Measurements from ENCODE around the gene ATG9A.
"Not testable (repeated sequence)": the region's sequence is repeated elsewhere in the genome, so short reads cannot be mapped to it uniquely, and the experiment has no call there.

Gene ATG9A

DNA sequence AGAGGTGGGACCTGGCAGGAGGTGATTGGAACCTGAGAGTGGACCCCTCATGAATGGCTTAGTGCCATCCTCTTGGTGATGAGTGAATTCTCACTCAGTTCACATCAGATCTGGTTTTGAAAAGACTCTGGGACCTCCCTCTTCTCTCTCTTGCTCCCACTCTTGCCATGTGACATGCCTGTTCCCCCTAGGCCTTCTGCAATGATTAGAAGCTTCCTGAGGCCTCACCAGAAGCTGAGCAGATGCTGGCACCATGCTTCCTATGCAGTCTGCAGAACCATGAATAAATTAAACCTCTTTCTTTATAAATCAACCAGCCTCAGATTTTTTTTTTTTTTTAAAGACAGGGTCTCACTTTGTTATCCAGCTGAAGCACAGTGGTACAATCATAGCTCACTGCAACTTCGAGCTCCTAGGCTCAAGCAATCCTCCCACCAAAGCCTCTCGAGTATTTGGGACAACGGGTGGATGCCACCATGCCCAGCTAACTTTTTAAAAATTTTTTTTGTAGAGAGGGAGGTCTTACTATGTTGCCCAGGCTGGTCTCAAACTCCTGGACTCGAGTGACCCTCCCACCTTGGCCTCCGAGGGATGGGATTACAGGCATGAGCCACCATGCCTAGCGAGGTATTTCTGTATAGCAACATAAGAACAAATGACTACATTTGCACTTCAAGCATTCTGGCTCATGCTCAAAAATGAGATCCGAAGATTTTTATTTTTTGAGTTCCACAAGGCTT lies 24.8 kb downstream of the ATG9A start:
- DNase-seq = no peak

DNA sequence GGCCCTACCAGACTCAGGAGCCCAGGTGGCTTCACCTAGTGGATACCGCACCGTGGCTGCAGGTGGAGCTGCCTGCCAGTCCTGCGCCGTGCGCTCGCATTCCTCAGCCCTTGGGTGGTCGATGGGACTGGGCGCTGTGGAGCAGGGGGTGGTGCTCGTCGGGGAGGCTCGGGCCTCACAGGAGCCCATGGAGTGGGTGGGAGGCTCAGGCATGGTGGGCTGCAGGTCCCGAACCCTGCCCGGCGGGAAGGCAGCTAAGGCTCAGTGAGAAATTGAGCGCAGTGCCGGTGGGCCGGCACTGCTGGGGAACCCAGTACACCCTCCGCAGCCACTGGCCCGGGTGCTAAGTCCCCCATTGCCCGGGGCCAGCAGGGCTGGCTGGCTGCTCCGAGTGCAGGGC lies 28.1 kb downstream of the ATG9A start:
- not testable (repeated sequence) for DNase-seq

DNA sequence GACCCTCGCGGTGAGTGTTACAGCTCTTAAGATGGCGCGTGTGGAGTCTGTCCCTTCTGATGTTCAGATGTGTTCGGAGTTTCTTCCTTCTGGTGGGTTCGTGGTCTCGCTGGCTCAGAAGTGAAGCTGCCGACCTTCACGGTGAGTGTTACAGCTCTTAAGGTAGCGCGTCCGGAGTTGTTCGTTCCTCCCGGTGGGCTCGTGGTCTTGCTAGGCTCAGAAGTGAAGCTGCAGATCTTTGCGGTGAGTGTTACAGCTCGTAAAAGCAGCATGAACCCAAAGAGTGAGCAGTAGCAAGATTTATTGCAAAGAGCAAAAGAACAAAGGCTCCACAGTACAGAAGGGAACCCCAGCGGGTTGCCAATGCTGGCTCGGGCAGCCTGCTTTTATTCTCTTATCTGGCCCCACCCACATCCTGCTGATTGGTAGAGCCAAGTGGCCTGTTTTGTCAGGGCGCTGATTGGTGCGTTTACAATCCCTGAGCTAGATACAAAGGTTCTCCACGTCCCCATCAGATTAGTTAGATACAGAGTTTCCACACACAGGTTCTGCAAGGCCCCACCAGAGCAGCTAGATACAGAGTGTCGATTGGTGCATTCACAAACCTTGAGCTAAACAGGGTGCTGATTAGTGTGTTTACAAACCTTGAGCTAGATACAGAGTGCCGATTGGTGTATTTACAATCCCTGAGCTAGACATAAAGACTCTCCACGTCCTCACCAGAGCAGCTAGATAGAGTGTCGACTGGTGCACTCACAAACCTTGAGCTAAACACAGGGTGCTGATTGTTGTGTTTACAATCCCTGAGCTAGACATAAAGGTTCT lies 28.7 kb downstream of the ATG9A start:
- DNase-seq = not testable (repeated sequence)

DNA sequence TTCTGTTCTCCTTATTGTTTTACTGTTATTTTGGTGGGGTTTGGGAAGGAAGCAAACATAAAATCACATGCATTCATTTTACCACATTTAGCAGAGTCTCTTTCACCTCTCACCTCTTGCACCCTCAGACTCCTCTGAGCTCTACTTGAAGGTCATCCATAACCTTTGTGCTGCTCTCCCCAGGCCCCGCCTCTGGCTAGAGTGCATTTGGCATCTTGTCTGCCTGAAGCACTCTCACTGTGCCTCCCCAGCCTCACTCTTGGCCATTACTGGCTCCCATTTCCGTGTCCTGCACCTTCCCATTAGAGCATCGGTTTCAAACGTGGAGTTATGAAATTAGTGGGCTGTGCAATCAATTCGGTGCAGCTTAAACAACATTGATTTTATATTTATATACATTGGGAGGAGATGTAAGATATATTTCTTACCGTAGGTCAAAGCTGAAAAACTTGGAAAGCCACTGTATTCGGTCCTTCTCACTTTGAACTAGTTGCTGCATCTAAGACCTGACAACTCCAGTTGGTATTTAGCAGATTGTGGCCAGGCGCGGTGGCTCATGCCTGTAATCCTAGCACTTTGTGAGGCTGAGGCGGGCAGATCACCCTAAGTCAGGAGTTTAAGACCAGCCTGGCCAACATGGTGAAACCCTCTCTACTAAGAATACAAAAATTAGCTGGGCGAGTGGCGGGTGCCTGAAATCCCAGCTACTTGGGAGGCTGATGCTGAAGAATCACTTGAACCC lies 29.8 kb downstream of the ATG9A start:
- no peak for DNase-seq

DNA sequence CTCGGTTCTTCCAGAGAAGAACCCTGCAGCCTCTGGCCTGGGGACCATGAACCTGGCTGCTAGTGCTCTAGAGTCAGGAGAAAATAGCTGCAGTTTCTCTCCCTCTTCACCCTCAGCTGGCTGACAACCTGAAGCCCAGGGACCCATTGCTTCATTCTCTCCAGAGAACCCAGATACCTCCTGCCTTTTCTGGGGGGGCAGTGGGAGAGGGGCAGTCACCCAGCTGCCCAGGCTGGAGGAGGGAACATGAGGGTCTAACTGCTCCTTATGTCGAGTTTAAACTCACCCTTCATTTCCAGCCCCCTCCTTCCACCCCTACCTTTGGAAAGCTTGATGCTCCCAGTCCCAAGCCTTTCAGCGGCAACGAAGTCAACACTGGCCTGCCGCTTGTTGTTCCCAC lies 30.5 kb downstream of the ATG9A start:
- DNase-seq = no peak

DNA sequence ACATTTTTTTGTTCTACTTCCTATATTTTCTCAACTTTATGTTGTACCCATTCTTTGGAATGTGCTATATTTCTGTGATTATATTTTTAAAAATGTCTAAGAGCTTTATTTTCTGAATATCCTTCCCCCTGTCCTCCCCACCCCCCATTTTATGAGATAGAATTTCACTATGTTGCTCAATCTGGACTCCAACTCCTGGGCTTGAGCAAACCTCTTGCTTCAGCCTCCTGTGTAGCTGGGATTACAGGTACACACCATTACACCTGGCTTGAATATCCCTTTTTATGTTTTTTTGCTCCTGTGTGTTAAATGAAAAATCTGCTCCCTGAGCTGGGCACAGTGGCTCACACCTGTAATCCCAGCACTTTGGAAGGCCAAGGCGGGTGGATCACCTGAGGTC lies 32.0 kb downstream of the ATG9A start:
- DNase-seq = no peak

DNA sequence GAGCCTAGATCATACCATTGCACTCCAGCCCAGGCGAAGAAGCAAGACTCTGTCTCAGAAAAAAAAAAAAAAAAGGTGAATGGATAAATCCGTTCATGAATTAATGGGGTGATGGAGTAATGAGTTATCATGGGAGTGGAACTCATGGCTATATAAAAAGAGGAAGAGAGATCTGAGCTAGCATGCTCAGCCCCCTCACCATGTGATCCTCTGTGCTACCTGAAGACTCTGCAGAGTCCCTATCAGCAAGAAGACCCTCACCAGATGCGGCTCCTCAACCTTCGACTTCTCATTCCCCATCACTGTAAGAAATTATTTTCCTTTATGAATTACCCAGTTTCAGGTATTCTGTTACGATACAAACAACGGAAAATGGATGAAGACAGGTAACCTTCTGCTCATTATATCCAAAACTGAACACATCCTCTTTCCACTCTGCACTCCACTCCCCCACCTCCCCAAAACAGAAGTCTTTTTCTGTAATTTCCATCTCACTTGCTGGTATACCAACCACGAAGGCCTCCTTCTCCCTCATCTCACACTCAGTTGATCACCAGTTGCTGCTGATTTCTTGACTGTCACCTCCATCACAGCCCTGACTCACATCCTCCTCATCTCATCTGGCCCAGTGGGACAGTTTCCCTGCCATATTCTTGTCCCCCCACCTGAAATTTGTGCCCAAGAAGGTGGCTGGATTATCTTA lies 42.5 kb downstream of the ATG9A start:
- DNase-seq = no peak

DNA sequence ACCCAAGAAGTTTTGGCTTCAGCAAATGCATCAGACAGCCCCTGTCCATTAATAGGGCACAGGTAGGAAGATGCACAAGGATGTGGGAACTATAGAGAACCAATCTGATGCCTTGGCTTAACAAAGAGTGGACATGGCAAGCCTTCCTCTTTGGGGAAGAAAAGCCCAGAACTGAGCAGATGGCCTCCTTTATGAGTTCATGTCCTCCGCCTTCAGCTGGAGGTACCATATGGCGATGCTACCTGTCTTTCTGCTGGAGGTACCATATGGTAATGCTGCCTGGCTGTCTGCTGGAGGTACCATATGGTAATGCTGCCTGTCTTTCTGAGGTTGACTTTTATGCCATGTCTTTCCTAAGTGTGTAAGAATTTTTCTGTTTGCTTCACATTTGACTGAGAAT lies 45.3 kb downstream of the ATG9A start:
- no peak for DNase-seq

DNA sequence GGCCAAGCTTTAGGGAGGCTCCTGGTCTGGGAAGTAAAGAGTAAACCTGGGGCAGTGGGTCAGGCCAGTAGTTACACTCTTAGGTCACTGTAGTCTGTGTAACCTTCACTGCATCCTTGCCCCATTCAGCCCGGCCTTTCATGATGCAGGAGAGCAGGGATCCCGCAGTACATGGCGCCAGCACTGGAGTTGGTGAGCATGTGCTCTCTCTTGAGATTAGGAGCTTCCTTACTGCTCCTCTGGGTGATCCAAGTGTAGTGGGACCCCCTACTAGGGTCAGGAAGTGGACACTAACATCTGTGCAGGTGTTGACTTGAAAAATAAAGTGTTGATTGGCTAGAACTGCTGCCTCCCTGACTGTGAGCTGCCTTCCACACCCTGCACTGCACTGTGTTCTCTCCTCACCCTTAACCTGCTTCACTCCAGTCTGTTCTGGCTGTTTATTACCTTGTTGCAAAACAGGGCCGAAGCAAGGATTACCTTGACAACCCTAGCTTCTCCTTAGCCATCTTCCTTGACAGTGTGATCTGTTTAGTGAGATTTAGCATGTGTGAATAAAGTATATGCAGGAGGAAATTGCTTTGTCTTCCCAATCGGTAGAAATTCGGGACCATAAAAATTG lies 46.2 kb downstream of the ATG9A start:
- no peak for DNase-seq

DNA sequence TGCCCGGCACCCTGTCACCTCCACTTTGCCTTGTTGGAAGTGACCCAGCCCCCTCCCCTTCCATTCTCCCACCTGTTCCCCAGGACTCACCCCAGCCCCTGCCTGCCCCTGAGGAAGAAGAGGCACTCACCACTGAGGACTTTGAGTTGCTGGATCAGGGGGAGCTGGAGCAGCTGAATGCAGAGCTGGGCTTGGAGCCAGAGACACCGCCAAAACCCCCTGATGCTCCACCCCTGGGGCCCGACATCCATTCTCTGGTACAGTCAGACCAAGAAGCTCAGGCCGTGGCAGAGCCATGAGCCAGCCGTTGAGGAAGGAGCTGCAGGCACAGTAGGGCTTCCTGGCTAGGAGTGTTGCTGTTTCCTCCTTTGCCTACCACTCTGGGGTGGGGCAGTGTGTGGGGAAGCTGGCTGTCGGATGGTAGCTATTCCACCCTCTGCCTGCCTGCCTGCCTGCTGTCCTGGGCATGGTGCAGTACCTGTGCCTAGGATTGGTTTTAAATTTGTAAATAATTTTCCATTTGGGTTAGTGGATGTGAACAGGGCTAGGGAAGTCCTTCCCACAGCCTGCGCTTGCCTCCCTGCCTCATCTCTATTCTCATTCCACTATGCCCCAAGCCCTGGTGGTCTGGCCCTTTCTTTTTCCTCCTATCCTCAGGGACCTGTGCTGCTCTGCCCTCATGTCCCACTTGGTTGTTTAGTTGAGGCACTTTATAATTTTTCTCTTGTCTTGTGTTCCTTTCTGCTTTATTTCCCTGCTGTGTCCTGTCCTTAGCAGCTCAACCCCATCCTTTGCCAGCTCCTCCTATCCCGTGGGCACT lies 46.9 kb downstream of the ATG9A start:
- no peak for DNase-seq

DNA sequence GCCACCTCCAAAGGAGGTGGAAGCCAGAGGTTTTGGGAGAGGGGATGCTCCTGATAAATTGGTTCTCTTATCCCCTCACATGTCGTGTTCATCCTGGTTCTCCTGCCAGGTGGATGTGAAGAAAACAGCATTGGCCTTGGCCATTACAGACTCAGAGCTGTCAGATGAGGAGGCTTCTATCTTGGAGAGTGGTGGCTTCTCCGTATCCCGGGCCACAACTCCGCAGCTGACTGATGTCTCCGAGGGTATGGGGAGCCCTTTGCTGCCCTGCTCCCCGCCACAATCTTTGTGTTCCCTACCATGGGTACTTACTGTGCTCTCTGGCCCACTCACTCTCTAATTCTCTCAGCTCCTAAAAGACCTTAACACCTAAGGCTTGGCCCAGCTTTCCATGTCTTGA lies 47.9 kb downstream of the ATG9A start:
- DNase-seq = no peak

DNA sequence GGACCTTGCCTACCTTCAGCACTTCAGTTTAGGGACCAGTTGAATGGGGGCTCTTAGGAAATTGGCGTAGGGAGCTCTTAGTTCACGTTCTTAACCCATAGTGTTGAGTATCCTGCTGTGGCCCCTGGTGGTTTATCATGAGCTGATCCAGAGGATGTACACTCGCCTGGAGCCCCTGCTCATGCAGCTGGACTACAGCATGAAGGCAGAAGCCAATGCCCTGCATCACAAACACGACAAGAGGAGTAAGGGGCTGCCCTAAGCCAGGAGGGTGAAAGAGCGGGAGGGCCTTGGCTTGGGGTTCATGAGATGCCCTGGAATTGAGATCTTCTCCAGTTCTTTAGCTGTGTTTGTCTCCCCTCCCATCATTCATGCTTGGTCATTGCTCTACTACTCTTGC lies 48.5 kb downstream of the ATG9A start:
- no peak for DNase-seq

DNA sequence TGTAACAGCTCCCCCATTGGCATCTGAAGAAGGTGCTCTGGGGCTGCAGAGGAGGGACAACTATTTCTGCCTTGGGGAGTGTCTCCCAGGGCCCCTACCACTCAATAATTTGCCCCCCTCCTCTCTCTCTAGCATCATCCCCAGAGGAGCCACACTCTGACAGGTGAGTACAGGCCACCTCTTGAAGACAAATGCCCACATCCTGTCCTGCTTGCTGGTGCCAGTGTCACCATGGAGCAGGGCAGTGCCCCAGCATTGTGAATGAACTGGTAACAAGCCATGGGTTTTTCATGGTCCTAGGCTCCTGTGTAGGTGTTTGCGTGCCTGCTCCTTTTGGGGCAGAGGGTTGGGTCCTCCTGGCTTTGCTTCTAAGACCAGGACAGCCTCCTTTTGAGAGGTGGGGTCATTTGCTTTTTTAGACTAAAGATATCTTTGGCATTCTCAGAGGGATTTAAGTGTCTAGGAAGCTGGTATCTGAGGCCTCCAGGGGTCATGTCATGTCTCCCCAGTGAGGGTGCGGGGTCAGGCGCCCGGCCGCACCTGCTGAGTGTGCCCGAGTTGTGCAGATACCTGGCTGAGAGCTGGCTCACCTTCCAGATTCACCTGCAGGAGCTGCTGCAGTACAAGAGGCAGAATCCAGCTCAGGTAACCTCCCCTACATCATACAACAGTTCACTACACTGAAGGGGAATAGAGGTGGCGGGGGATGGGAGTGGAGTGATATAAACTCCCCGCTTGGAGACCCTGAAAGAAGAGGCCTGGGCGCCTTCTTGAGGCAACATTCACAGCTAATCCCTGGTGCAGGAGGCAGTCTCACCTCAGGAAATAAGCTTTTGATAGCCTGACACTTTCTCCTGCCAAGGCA lies 49.6 kb downstream of the ATG9A start:
- no peak for DNase-seq

DNA sequence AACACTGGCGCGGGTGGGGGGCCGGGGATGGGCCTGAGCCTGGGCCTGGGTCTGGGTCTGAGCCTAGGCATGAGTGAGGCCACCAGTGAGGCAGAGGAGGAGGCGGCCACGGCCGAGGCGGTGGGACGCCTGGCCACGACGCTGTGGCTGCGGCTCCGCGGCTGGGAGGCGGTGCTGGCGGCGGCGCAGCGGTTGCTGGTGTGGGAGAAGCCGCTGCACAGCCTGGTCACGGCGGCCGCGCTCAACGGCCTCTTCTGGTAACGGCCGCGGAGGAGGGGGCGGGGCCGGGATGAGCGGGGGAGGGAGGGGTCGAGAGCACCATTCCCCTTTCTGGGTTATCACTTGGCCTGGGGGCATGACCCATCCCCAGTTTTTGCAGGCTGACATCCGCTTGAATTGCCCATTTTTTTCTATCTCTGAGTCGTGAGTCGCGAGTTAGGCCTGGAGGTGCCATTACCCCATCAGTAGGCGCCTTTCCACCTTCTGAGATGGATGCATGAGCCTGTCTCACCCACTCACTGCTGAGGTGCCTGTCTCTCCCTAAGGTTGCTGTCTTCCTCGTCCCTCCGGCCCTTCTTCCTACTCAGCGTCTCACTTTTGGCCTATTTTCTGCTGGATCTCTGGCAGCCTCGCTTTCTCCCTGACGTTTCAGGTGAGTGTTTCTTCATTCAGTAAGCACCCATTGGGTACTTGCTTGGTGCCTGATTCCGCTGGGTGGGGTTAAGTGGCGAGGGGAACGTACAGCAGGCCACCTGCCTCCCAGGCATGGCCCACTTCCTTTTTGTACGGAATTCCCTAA lies 50.9 kb downstream of the ATG9A start:
- DNase-seq = peak; percentile 15

DNA sequence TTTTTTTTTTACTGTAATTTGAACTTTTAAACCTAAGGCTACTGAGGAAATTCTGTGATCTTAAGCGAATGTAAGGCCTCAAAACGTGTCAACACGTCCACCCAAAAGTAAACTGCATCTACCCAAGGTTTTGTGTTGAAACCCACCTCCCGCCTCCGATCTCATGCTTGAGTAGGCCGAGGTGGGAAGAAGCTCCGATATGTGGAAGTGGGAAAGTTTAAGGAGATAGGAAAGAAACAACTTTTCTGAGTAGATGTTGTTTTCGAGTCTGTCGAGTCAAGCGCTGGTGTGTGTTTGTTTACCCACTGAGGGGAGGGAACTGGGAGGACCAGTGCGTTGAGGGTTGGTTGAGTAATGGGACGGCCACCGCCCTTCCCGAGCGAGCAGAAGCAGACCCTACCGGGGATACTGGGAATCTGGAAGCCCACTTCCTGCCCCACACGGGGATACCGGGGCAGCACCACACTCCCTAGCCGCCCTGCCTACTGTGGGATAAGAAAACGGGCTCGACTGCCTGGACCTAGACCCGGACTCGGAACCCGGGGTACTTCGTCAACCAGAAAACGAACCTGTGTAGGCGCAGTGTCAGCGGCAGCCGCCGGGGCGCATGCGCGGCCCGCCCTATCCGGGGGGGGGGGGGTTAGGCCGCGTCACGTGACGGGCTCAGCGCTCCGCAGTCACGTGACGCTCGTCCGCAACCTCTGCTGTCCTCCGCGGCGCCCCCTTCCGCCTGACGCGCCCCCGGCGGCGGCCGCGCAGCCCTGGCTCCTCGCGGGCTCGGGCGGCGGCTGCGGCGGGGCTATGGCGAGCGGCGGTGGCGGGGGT lies 51.7 kb downstream of the ATG9A start, which contains the start of gene RETREG2:
Gene RETREG2, plus strand, starts transcription at position 724 of the 825 bp plus-strand sequence. Its CDS starts 78 bp downstream, at position 802.
- DNase-seq = peak; percentile 87

DNA sequence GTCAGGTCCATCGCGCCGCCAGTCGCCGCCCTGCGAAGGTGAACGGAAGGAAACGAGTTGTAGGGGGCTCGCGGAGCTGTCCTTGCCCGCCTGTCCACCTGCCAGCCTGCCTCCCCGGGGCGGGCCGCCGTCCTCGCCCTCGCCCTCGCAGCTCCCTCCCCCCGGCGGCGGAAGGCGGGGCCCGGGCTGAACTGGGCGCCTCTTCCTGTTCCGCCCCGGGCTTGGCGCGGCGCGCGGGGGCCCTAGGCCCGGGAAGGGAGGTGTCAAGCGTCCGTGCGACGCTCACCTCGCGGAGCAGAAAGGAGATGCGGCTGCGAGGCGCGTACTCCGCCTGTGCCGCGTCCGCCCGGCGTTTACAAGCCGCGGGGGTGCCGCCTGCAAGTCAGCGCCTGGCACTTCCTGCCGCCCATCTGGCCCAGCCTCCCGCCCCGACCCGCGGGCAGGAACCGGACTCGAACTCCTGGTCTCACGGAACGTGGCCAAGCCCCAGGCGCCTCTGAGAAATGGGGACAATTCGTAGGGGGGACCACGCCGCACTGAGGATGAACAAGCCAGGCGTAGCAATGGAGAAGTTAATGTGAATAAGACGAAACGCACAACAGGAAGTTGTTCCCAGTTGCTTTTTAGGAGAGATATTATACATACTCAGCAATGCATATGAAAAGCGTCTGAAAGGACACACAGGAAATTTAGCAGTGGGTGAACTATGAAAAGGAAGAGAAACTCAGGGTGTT lies 52.5 kb downstream of the ATG9A start, which contains the start of gene CNPPD1:
Gene CNPPD1, minus strand, starts transcription at position 108 of the 734 bp plus-strand sequence. Its CDS starts 97 bp downstream, at position 11.
- DNase-seq = peak; percentile 82

DNA sequence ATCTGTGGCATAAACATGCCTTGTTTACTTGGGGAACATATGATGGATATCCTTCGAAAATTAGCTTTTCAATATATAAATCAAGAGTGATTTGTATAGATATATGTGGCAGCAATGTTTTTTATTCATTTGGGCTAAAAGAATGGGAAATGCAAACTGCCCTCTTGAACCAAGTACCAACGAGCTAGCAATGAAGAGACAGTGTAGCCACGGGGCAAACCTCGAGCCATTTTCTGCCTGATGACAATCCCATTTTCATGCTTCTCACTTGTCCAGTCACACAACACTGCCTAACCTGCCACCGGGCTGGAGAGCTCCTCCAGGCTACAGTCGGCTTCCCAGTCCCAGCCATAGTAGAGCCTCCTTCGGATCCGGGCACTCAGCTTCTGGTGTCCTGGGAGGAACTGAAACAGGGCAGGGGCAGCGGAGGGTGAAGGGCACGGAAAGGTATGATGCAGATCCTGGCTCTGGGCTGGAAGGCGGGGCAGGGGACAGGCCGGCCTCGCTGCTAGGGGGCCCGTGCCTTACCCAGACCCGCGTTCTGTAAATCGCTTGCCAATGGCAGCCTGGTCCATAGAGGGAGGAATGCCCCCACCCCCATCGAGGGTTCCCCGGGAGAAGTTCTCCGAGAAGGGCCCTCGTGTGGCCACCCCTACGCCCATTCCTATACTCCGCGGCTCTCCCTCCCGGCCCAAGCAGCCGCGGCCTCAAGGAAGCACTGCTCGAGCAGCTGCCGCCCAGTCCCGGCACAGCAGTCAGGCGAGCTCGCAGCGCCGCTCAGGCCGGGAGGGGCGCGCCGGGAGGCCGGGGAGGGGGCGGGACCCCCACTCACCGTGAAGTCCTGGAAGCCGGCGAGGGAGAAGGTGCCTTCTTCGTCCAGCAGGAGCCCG lies 53.3 kb downstream of the ATG9A start:
- peak; percentile 29 for DNase-seq

Measured in fibroblast of skin of right biceps (primary cell).